ENCODE data around the gene THOP1. TPM values are rescaled to one million over a fixed set of nuclear protein-coding genes. Genes with fewer than 3 reads are reported as not detected.

Gene THOP1
- total RNA-seq, 1 experiment from 2014 or later, result 85.8 TPM

DNA sequence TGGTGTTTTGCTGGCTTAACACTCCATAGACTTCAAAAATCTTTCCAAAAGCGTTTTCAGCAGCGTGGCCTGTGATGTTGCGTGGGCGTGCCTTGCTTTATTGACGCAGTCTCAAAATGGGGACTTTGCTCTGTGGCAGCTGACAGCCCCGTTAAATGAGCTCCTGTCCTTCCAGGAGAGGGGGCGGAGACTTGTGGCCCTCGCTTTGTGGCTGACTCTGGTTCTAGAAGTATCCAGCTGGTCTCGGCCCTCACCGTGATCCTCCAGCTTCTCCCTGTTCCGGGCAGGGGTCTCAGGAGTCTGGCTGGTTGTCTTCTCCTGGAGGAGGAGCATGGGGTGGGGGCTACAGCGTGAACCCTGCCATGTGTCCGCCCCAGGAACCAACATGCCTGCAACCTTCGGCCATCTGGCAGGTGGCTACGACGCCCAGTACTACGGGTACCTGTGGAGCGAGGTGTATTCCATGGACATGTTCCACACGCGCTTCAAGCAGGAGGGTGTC, 26.0 kb downstream of the THOP1 start:
- H4K20me1 ChIP-seq (ENCODE audit: insufficient read depth), result no peaks in the 10 kb centered on the region
- BruUV-seq (replicated peaks), result no TSS peak
- H3F3A ChIP-seq (ENCODE audit: insufficient read depth, low read depth), result no peaks in the 10 kb centered on the region
- no peaks in the 10 kb centered on the region for H3K9me3 ChIP-seq (ENCODE audit: insufficient read depth, low read depth)
- no peak overlapping the region for H3K4me2 ChIP-seq
- POLR2A ChIA-PET (ENCODE audit: unreplicated experiment), result no interaction called here
- H3K4me1 ChIP-seq (replicated peaks; ENCODE audit: insufficient read depth), result no peaks in the 10 kb centered on the region
- no peak overlapping the region for H3K27ac ChIP-seq
- TF ChIP-seq CTCF (conservative IDR thresholded peaks at IDR 0.05) (no peak), EZH2 (IDR thresholded peaks at IDR 0.05; ENCODE audit: low read depth) (no peak)
- H3K27me3 ChIP-seq (ENCODE audit: insufficient read depth, low read depth), result no peaks in the 10 kb centered on the region
- no peak for DNase-seq
- no peak overlapping the region for H2AFZ ChIP-seq
- H3K9me2 ChIP-seq (ENCODE audit: insufficient read depth), result no peaks in the 10 kb centered on the region
- no peaks in the 10 kb centered on the region for H3K79me2 ChIP-seq (ENCODE audit: low read depth)
- intact Hi-C loops (cut with micrococcal nuclease; ENCODE audit: unreplicated experiment), result no loop called here
- no peaks in the 10 kb centered on the region for H3K36me3 ChIP-seq (ENCODE audit: low read depth)
- no peak overlapping the region for H3K4me3 ChIP-seq
- CTCF ChIA-PET, result interaction anchor here (0.6 kb wide), 1 partner anchor 211 kb away, joined by 3 read pairs; no protein-coding TSS in a partner anchor

GRCh38 chr19:2811735-2812413, 26.6 kb downstream of the THOP1 start:
- no peak for TF ChIP-seq EZH2 (IDR thresholded peaks at IDR 0.05; ENCODE audit: low read depth)
- no peak for TF ChIP-seq CTCF (conservative IDR thresholded peaks at IDR 0.05)
- no TSS peak for BruUV-seq (replicated peaks)
- Histone ChIP-seq H3K4me2 (no peak overlapping the region), H3K27me3 (ENCODE audit: insufficient read depth, low read depth) (no peaks in the 10 kb centered on the region), H4K20me1 (ENCODE audit: insufficient read depth) (no peaks in the 10 kb centered on the region), H3K27ac (no peak overlapping the region), H3K4me1 (replicated peaks; ENCODE audit: insufficient read depth) (no peaks in the 10 kb centered on the region), H3F3A (ENCODE audit: insufficient read depth, low read depth) (no peaks in the 10 kb centered on the region), H3K79me2 (ENCODE audit: low read depth) (no peaks in the 10 kb centered on the region), H3K36me3 (ENCODE audit: low read depth) (no peaks in the 10 kb centered on the region), H3K9me2 (ENCODE audit: insufficient read depth) (no peaks in the 10 kb centered on the region), H2AFZ (no peak overlapping the region), H3K4me3 (no peak overlapping the region), H3K9me3 (ENCODE audit: insufficient read depth, low read depth) (no peaks in the 10 kb centered on the region)
- ChIA-PET POLR2A (ENCODE audit: unreplicated experiment) (no interaction called here), CTCF (interaction anchor here (0.6 kb wide), 1 partner anchor 211 kb away, joined by 3 read pairs; no protein-coding TSS in a partner anchor)
- DNase-seq, result no peak
- intact Hi-C loops (cut with micrococcal nuclease; ENCODE audit: unreplicated experiment), result no loop called here

DNA sequence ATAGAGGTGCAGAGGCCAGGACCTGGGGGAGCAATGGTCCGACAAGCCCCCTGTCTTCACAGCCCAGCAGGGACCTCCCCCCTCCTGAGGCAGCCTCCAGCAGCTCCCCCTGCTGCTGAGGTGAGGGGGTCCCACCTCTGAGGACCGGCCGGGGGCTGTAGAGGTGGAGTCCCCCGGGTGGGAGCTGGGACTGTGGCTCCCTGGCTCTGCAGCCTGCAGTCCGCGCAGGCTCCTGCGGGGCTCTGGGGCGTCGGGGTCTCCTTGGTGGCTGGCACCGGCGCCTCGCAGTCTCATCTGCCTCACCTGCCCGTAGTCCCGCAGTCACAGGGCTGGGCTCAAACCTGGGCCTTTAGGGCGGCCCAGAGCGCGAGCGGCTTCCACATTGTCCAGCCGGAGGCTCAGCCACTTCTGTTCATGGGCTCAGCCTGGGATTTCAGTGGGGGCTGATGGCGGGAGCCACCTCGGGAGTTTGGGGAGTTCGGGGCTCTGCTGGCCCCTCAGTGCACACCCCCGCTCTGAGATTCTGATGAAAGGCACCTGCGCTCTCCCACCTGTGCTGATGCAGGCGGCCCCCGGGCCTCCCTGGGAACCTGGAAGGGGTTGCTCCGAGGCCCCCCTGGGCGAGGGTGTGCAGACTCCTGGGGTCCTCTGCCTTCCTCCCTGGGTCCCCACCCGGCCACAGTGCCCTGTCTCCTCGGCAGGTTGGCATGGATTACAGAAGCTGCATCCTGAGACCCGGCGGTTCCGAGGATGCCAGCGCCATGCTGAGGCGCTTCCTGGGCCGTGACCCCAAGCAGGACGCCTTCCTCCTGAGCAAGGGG, 27.3 kb downstream of the THOP1 start:
- no TSS peak for BruUV-seq (replicated peaks)
- Histone ChIP-seq H3K4me1 (replicated peaks; ENCODE audit: insufficient read depth) (no peaks in the 10 kb centered on the region), H3K4me3 (no peak overlapping the region), H4K20me1 (ENCODE audit: insufficient read depth) (no peaks in the 10 kb centered on the region), H3K27ac (no peak overlapping the region), H3K9me2 (ENCODE audit: insufficient read depth) (no peaks in the 10 kb centered on the region), H3F3A (ENCODE audit: insufficient read depth, low read depth) (peaks cover 4% of the 10 kb centered on the region; the same call in 1 of the 2 replicates), H3K36me3 (ENCODE audit: low read depth) (no peaks in the 10 kb centered on the region), H3K4me2 (no peak overlapping the region), H2AFZ (no peak overlapping the region), H3K79me2 (ENCODE audit: low read depth) (no peaks in the 10 kb centered on the region), H3K27me3 (ENCODE audit: insufficient read depth, low read depth) (no peaks in the 10 kb centered on the region), H3K9me3 (ENCODE audit: insufficient read depth, low read depth) (no peaks in the 10 kb centered on the region)
- CTCF ChIA-PET, result no interaction called here
- POLR2A ChIA-PET (ENCODE audit: unreplicated experiment), result no interaction called here
- TF ChIP-seq CTCF (conservative IDR thresholded peaks at IDR 0.05) (no peak), EZH2 (IDR thresholded peaks at IDR 0.05; ENCODE audit: low read depth) (no peak)
- no peak for DNase-seq
- intact Hi-C loops (cut with micrococcal nuclease; ENCODE audit: unreplicated experiment), result no loop called here

All from PC-9 (cell line).